GM12873 (cell line): ENCODE results near the gene ACAA1.

Experiments used
- CTCF ChIP-seq: IDR thresholded peaks from 2 replicates; pipeline ENCODE4 v1.5.1; 2012; ENCODE audit warnings: low read depth, mild to moderate bottlenecking, moderate library complexity, low read length, control low read depth; ENCODE audit not compliant: insufficient read depth; ENCODE audit errors: missing control alignments

ACAA1 gene

GRCh38 chr3:38142959-38143358 lies 6.0 kb upstream of the ACAA1 start:
- no peak for TF ChIP-seq CTCF

- TF ChIP-seq CTCF = no peak
Measured at GRCh38 chr3:38141952-38142273, 5.0 kb upstream of the ACAA1 start.

GRCh38 chr3:38141173-38141951 lies 4.4 kb upstream of the ACAA1 start:
- TF ChIP-seq CTCF = no peak

DNA sequence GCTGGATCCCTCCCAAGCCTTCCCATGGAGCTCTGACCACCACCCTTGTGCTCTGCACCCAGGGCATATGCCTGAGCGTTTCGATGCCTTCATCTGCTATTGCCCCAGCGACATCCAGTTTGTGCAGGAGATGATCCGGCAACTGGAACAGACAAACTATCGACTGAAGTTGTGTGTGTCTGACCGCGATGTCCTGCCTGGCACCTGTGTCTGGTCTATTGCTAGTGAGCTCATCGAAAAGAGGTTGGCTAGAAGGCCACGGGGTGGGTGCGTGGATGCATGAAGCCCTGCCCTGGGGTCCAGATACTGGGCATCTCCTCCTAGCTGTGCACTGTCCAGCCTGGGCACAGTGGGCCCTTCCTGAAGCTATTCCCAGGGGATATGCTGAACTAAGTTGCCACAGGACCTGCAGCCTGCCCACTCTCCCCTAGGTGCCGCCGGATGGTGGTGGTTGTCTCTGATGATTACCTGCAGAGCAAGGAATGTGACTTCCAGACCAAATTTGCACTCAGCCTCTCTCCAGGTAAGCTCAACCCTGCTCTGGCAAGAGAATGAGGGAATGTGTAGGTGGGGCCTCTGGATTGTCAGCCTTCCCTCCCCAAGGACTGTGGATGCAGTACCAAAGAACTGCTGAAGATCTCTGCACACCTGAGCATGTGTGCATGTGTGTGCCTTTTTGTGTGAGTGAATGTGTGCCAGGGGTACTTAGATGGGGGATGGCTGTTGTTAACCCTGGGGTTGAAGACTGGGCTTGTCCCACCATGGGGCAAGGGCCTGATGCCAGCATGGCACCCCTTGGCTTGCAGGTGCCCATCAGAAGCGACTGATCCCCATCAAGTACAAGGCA lies 3.6 kb upstream of the ACAA1 start:
- TF ChIP-seq CTCF = no peak

- no peak for TF ChIP-seq CTCF
Measured at GRCh38 chr3:38139652-38140051, 2.7 kb upstream of the ACAA1 start.

- no peak for TF ChIP-seq CTCF
Measured at GRCh38 chr3:38139191-38139590, 2.3 kb upstream of the ACAA1 start.

GRCh38 chr3:38138349-38139190 lies 1.6 kb upstream of the ACAA1 start, which contains the start of gene MYD88:
Gene MYD88, plus strand, starts transcription at chr3:38138661. Its CDS starts 40 bp downstream, at chr3:38138701.
- TF ChIP-seq CTCF = no peak
